ENCODE measurements around the gene ZNF652.

DNA sequence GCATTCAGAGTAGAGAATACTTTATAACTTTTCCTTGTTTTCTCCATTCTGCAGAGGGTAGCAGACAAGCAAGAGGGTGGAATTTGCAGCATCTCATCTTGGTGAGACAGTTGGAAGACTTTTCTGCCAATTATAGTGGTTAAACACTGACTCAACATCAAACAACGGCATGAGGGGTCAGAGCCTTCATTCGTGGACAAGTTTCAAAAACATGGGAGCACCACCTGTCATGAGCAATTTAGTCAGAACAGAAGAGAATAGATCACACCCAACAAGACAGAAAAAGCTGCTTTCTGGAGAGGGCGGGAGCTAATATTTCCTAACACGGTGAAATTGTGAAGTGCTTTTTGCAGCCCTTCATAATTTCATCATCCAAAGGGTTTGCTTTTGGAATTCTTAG lies 17.9 kb upstream of the ZNF652 start:
- TF ChIP-seq, protein P1, sequence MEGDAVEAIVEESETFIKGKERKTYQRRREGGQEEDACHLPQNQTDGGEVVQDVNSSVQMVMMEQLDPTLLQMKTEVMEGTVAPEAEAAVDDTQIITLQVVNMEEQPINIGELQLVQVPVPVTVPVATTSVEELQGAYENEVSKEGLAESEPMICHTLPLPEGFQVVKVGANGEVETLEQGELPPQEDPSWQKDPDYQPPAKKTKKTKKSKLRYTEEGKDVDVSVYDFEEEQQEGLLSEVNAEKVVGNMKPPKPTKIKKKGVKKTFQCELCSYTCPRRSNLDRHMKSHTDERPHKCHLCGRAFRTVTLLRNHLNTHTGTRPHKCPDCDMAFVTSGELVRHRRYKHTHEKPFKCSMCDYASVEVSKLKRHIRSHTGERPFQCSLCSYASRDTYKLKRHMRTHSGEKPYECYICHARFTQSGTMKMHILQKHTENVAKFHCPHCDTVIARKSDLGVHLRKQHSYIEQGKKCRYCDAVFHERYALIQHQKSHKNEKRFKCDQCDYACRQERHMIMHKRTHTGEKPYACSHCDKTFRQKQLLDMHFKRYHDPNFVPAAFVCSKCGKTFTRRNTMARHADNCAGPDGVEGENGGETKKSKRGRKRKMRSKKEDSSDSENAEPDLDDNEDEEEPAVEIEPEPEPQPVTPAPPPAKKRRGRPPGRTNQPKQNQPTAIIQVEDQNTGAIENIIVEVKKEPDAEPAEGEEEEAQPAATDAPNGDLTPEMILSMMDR (IDR thresholded peaks at IDR 0.05) = no peak
- no peak for TF ChIP-seq POLR2A (IDR thresholded peaks at IDR 0.05)

Data from Peyer's patch (tissue), 4 donors.